OCI-LY1 (cell line): Measurements from ENCODE around the gene LEFTY1.

Experiments used
- H2AFZ ChIP-seq: fragments of 200-600 bp; sonication (generic), shearing (Covaris generic); 2 replicates; pipeline ENCODE4 v1.6.0; 2014; ENCODE audit warnings: antibody characterized with exemption, mild to moderate bottlenecking, low read length
- H3F3A ChIP-seq: fragments of 200-600 bp; sonication (generic), shearing (Covaris generic); 2 replicates; pipeline ENCODE4 v1.6.0; 2014; ENCODE audit warnings: mild to moderate bottlenecking, antibody characterized with exemption, low read length, moderate library complexity; ENCODE audit not compliant: insufficient read depth
- H3K27ac ChIP-seq: fragments of 200-600 bp; sonication (generic); 2 replicates; pipeline ENCODE4 v1.5.1; 2014; ENCODE audit warnings: low read length, mixed run types, mild to moderate bottlenecking, low read depth; ENCODE audit not compliant: poor library complexity, severe bottlenecking
- H3K27me3 ChIP-seq: fragments of 200-600 bp; sonication (generic); 2 replicates; pipeline ENCODE4 v1.6.0; 2014; ENCODE audit warnings: antibody characterized with exemption, mild to moderate bottlenecking, low read length, moderate library complexity; ENCODE audit not compliant: insufficient read depth
- H3K36me3 ChIP-seq: fragments of 200-600 bp; sonication (generic); 2 replicates; pipeline ENCODE4 v1.6.1; 2014; ENCODE audit warnings: mild to moderate bottlenecking, antibody characterized with exemption, low read length, moderate library complexity, mixed read lengths; ENCODE audit not compliant: insufficient read depth
- H3K4me1 ChIP-seq: fragments of 200-600 bp; sonication (generic); 2 replicates; pipeline ENCODE4 v1.5.1; 2014; ENCODE audit warnings: mild to moderate bottlenecking, low read length, moderate library complexity; ENCODE audit not compliant: insufficient read depth, severe bottlenecking
- H3K4me2 ChIP-seq: fragments of 200-600 bp; sonication (generic), shearing (Covaris generic); 2 replicates; pipeline ENCODE4 v1.6.1; 2014; ENCODE audit warnings: low read length
- H3K4me3 ChIP-seq: fragments of 200-600 bp; sonication (generic); 2 replicates; pipeline ENCODE4 v1.5.1; 2014; ENCODE audit warnings: low read length, low read depth, mild to moderate bottlenecking, mixed read lengths; ENCODE audit not compliant: poor library complexity, severe bottlenecking
- H3K79me2 ChIP-seq: fragments of 200-600 bp; shearing (Covaris generic); 2 replicates; pipeline ENCODE4 v1.6.1; 2016; ENCODE audit warnings: mixed run types, low read length, mixed read lengths; ENCODE audit not compliant: insufficient read depth
- H3K9ac ChIP-seq: fragments of 200-600 bp; sonication (generic), shearing (Covaris generic); 2 replicates; pipeline ENCODE4 v1.6.1; 2014; ENCODE audit warnings: mild to moderate bottlenecking, low read length, mixed read lengths
- H3K9me2 ChIP-seq: fragments of 200-600 bp; sonication (generic), shearing (Covaris generic); 2 replicates; pipeline ENCODE4 v1.6.1; 2014; ENCODE audit warnings: low read depth, mild to moderate bottlenecking, low read length, mixed read lengths
- H3K9me3 ChIP-seq: fragments of 200-600 bp; shearing (Covaris generic); 2 replicates; pipeline ENCODE4 v1.6.1; 2014; ENCODE audit warnings: low read length, mixed read lengths
- H4K20me1 ChIP-seq: fragments of 200-600 bp; sonication (generic), shearing (Covaris generic); 2 replicates; pipeline ENCODE4 v1.6.0; 2016; ENCODE audit warnings: mild to moderate bottlenecking, low read length; ENCODE audit not compliant: insufficient read depth
- CTCF ChIP-seq: fragments of 200-600 bp; sonication (generic), shearing (Covaris generic); IDR thresholded peaks from 2 replicates; pipeline ENCODE4 v1.5.1; 2017; ENCODE audit warnings: mild to moderate bottlenecking, antibody characterized with exemption, low read length, moderate library complexity, mixed read lengths
- EZH2 ChIP-seq: fragments of 200-600 bp; sonication (generic), shearing (Covaris generic); IDR thresholded peaks from 2 replicates; pipeline ENCODE4 v1.8.0; 2017; ENCODE audit warnings: borderline replicate concordance, mixed run types, mild to moderate bottlenecking, antibody characterized with exemption, low read length, moderate library complexity, mixed read lengths

LEFTY1 gene

GRCh38 chr1:225865514-225865913, 23.4 kb downstream of the LEFTY1 start:
- no peaks in the 10 kb centered on the region for H4K20me1 ChIP-seq
- no peaks in the 10 kb centered on the region for H3K9me3 ChIP-seq
- H3F3A ChIP-seq = no peaks in the 10 kb centered on the region
- TF ChIP-seq CTCF = no peak
- no peak for TF ChIP-seq EZH2
- H3K36me3 ChIP-seq = peaks cover 22% of the 10 kb centered on the region; the same call in 1 of the 2 replicates
- H3K27me3 ChIP-seq = no peaks in the 10 kb centered on the region
- H3K27ac ChIP-seq = no peak overlapping the region
- H3K9me2 ChIP-seq = no peaks in the 10 kb centered on the region
- H3K9ac ChIP-seq = no peak overlapping the region
- no peak overlapping the region for H2AFZ ChIP-seq
- no peak overlapping the region for H3K4me2 ChIP-seq
- no peak overlapping the region for H3K4me3 ChIP-seq
- peaks cover 11% of the 10 kb centered on the region for H3K4me1 ChIP-seq
- H3K79me2 ChIP-seq = no peaks in the 10 kb centered on the region

GRCh38 chr1:225863167-225863566, 25.8 kb downstream of the LEFTY1 start:
- Histone ChIP-seq H3K36me3 (peaks cover 21% of the 10 kb centered on the region; the same call in 1 of the 2 replicates), H3K4me3 (no peak overlapping the region), H3K27ac (no peak overlapping the region), H3K4me1 (peaks cover 11% of the 10 kb centered on the region), H2AFZ (no peak overlapping the region), H3K4me2 (no peak overlapping the region), H3F3A (no peaks in the 10 kb centered on the region), H3K27me3 (no peaks in the 10 kb centered on the region), H3K9ac (no peak overlapping the region), H3K9me3 (no peaks in the 10 kb centered on the region), H3K79me2 (no peaks in the 10 kb centered on the region), H3K9me2 (no peaks in the 10 kb centered on the region), H4K20me1 (no peaks in the 10 kb centered on the region)
- TF ChIP-seq CTCF (no peak), EZH2 (no peak)

- Histone ChIP-seq H3K9me2 (no peaks in the 10 kb centered on the region), H3K79me2 (no peaks in the 10 kb centered on the region), H3K9ac (no peak overlapping the region), H3K4me3 (no peak overlapping the region), H2AFZ (no peak overlapping the region), H3F3A (no peaks in the 10 kb centered on the region), H4K20me1 (no peaks in the 10 kb centered on the region), H3K4me1 (peaks cover 11% of the 10 kb centered on the region), H3K4me2 (no peak overlapping the region), H3K27ac (no peak overlapping the region), H3K36me3 (peaks cover 15% of the 10 kb centered on the region; the same call in 1 of the 2 replicates), H3K9me3 (no peaks in the 10 kb centered on the region), H3K27me3 (no peaks in the 10 kb centered on the region)
- TF ChIP-seq EZH2 (no peak), CTCF (no peak)
Measured at GRCh38 chr1:225862581-225862950, 26.4 kb downstream of the LEFTY1 start.
